Measurements from ENCODE around the gene HORMAD2. TPM values are rescaled to one million over a fixed set of nuclear protein-coding genes. Genes with fewer than 3 reads are reported as not detected.

The HORMAD2 gene
- polyA plus RNA-seq, 4 donors = not detected

DNA sequence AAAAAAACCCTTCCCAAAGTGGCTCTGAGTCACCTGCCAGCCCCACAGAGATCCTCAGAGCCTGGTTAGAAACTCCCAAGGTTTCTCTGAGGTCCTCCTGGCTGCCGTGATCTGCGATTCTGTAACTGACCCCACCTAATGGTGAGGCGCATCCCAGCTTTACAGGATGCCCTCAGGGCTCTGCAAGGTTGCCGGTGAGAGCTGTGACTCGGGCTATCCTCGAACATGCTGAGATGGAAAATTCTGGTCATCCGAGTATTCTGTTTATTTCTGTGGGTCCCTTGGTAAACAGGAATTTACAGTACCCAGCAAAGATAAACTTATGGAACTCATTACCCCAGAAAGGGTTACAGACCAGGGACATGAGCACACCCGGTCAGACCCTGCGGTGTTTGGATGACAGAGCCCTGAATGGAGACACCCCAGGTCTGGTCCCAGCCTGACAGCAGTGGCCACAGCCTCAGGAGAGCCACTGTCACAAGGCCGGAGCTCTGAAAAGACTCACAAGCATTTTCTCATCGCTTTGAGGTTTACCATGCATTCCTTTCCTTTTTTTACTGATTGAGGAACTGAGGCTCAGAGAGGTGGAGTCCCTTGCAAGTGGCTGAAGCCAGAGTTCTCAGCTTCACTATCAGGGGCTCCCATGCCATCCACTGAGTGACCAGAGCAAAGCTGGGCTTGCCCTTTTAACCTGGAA is 144.0 kb downstream of the HORMAD2 start:
- Histone ChIP-seq H3K9me3 (ENCODE audit: control insufficient read depth in 2 of 2, insufficient read depth in 1 of 2, low read depth in 1 of 2, low read length in 1 of 2) (peaks cover 0 to 7% of the 10 kb centered on the region in 2 donors), H3K4me1 (ENCODE audit: control insufficient read depth in 3 of 3, insufficient read depth in 2 of 3, low read depth in 1 of 3, low read length in 2 of 3) (peaks cover 0 to 3% (median 2%) of the 10 kb centered on the region in 3 donors), H3K4me3 (ENCODE audit: low read depth in 1 of 3, low read length in 3 of 3) (no peak overlapping the region), H3K27ac (ENCODE audit: low read depth in 1 of 3, low read length in 2 of 3) (no peak overlapping the region), H3K36me3 (ENCODE audit: control insufficient read depth in 3 of 3, insufficient read depth in 2 of 3, low read depth in 1 of 3, low read length in 3 of 3) (no peaks in the 10 kb centered on the region), H3K27me3 (ENCODE audit: control insufficient read depth in 3 of 3, insufficient read depth in 3 of 3, low read length in 3 of 3) (peaks cover 0 to 6% (median 0%) of the 10 kb centered on the region in 3 donors)
- FAIRE-seq (no peak), DNase-seq (no peak)
- 46 to 64% (median 60%) methylated on average over 11 of the region's 11 CpGs for WGBS, 3 donors

DNA sequence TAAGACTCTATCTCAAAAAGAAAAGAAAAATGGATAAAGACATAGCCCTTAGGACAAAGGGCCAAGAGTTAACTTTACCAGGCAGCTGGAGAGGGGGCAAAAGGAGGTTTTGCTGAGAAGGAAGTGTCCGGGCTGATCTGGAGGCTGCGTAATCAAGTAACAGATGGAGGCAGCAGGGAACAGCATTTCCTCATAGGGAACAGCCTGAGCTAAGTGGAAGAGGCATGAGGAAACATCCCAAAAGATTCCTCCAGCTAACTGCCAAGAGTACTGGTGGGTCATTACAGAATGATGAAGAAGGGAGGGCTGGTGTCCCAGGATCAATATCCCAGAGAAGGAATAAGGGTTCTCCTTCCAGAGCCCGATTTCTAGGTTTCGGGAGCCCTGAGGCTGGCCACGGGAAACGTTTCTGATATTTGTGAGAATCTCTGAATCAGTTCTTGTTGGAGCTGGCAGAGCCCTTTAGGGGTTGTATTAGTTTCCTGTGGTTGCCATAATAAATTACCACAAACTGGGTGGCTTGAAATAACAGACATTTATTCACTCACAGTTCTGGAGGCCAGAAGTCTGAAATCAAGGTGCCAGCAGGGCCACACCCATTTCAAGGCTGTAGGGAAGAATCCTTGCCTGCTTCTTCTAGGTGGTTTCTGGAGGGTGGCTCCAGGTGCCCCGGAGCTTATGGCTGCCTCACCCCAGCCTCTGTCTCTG is 145.1 kb downstream of the HORMAD2 start:
- peaks cover 0 to 7% of the 10 kb centered on the region in 2 donors for H3K9me3 ChIP-seq (ENCODE audit: control insufficient read depth in 2 of 2, insufficient read depth in 1 of 2, low read depth in 1 of 2, low read length in 1 of 2)
- peaks cover 0 to 3% (median 2%) of the 10 kb centered on the region in 3 donors for H3K4me1 ChIP-seq (ENCODE audit: control insufficient read depth in 3 of 3, insufficient read depth in 2 of 3, low read depth in 1 of 3, low read length in 2 of 3)
- H3K4me3 ChIP-seq (ENCODE audit: low read depth in 1 of 3, low read length in 3 of 3) = no peak overlapping the region
- no peak for FAIRE-seq
- DNase-seq = no peak
- no peak overlapping the region for H3K27ac ChIP-seq (ENCODE audit: low read depth in 1 of 3, low read length in 2 of 3)
- no peaks in the 10 kb centered on the region for H3K36me3 ChIP-seq (ENCODE audit: control insufficient read depth in 3 of 3, insufficient read depth in 2 of 3, low read depth in 1 of 3, low read length in 3 of 3)
- WGBS, 3 donors = 78 to 87% (median 80%) methylated on average over 7 of the region's 7 CpGs
- peaks cover 0 to 6% (median 0%) of the 10 kb centered on the region in 3 donors for H3K27me3 ChIP-seq (ENCODE audit: control insufficient read depth in 3 of 3, insufficient read depth in 3 of 3, low read length in 3 of 3)

- no peaks in the 10 kb centered on the region for H3K4me1 ChIP-seq (ENCODE audit: control insufficient read depth in 3 of 3, insufficient read depth in 2 of 3, low read depth in 1 of 3, low read length in 2 of 3)
- no peaks in the 10 kb centered on the region for H3K36me3 ChIP-seq (ENCODE audit: control insufficient read depth in 3 of 3, insufficient read depth in 2 of 3, low read depth in 1 of 3, low read length in 3 of 3)
- H3K4me3 ChIP-seq (ENCODE audit: low read depth in 1 of 3, low read length in 3 of 3) = no peak overlapping the region
- DNase-seq (no peak), FAIRE-seq (no peak)
- WGBS, 3 donors = 71 to 85% (median 83%) methylated on average over 11 of the region's 11 CpGs
- peaks cover 0 to 6% (median 0%) of the 10 kb centered on the region in 3 donors for H3K27me3 ChIP-seq (ENCODE audit: control insufficient read depth in 3 of 3, insufficient read depth in 3 of 3, low read length in 3 of 3)
- peaks cover 0 to 7% of the 10 kb centered on the region in 2 donors for H3K9me3 ChIP-seq (ENCODE audit: control insufficient read depth in 2 of 2, insufficient read depth in 1 of 2, low read depth in 1 of 2, low read length in 1 of 2)
- H3K27ac ChIP-seq (ENCODE audit: low read depth in 1 of 3, low read length in 2 of 3) = no peak overlapping the region
Measured at GRCh38 chr22:30226192-30226832, 146.0 kb downstream of the HORMAD2 start.

Other genes with a start within 250 kb of the HORMAD2 start
- gene ASCC2, start 242.2 kb upstream of the HORMAD2 start, polyA plus RNA-seq = 10 to 100 TPM; 38.3 to 80.1 (median 57.9) TPM
- gene MTMR3, start 197.3 kb upstream of the HORMAD2 start, polyA plus RNA-seq = 10 to 100 TPM in 3 of 4 donors, 1 to 10 TPM in 1; 9.2 to 31.8 (median 13.1) TPM
- 10 to 100 TPM in 1 of 4 donors, 1 to 10 TPM in 3; 3.0 to 27.9 (median 6.0) TPM for gene LIF, start 166.3 kb downstream of the HORMAD2 start, polyA plus RNA-seq
- under 1 TPM in 2 of 4 donors, not detected in 2; 0.21 to 0.55 TPM for gene OSM, start 186.4 kb downstream of the HORMAD2 start, polyA plus RNA-seq
- gene CASTOR1, start 209.0 kb downstream of the HORMAD2 start, polyA plus RNA-seq = 1 to 10 TPM; 2.0 to 8.3 (median 4.6) TPM
- gene TBC1D10A, start 246.5 kb downstream of the HORMAD2 start, polyA plus RNA-seq = 10 to 100 TPM in 3 of 4 donors, 1 to 10 TPM in 1; 8.5 to 16.3 (median 14.4) TPM

Data from small intestine (tissue), 7 donors.